ENCODE data around the gene ADCY1.

The ADCY1 gene

DNA sequence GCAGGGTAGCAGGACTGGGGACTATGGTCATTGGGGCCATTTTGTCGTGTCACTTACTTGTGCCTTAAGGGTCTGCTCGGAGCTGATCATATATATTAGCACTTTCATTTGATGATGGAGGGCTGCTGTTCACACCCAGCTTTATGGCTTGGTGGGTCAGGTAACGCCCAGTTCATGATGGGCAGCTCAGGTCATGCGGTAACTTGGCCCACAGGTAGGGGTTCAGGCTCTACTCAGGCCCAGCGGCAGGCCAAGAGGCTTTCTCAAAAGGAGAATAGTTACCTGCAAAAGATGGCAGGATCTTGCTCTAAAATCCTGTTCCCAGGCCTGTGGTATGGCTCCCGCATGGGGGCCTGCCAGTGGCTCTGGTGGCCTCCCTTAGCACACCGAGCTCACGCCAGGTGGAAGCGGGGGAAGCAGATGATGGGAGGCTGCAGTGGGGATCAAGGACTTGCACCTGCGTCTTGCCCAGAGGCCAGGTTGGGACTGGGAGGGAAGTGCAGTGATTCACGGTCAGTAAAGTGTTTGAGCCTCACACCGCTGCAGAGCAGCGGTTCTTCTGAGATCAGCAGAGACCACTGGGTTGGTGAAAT, 109.5 kb downstream of the ADCY1 start:
- Mint-ChIP-seq H3K9me3 (no peaks in the 10 kb centered on the region), H3K27ac (no peak overlapping the region), H3K4me3 (no peak overlapping the region), H3K4me1 (no peaks in the 10 kb centered on the region), H3K27me3 (peaks cover 11% of the 10 kb centered on the region), H3K36me3 (no peaks in the 10 kb centered on the region)
- DNase-seq (ENCODE audit: low spot score in 2 of 2) = no peak
- ATAC-seq (ENCODE audit: low read depth) = no peak

DNA sequence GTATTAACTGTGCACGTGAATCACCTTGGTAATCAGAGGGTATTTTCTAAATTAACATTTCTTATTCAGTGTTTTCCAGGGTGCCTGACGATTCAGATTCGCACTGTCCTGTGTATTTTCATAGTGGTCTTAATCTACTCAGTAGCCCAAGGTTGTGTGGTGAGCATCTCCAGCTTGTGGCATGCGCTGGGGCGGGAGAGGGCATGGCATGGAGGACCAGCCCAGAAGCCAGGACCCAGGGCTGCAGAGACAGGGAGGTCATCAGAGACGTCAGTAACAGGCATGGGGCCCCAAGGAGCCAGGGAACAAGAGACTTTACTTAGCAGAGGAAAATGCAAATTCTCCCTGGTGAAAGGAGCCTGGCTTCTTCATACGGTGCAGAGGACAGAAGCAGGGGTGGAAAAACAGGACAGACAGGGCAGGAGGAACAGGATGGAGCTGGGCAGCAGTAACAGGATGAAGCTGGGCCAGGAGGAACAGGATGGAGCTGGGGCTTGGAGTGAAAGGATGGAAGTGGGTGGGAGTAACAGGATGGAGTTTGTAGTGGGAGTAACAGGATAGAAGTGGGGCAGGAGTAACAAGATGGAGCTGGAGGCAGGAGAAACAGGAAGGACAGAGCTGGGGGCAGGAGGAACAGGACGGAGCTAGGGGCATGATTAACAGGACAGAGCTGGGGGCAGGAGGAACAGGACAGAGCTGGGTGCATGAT, 110.9 kb downstream of the ADCY1 start:
- Mint-ChIP-seq H3K4me1 (no peaks in the 10 kb centered on the region), H3K27me3 (peaks cover 8% of the 10 kb centered on the region), H3K27ac (no peak overlapping the region), H3K9me3 (no peaks in the 10 kb centered on the region), H3K36me3 (no peaks in the 10 kb centered on the region), H3K4me3 (no peak overlapping the region)
- ATAC-seq (ENCODE audit: low read depth) (no peak), DNase-seq (ENCODE audit: low spot score in 2 of 2) (no peak)

DNA sequence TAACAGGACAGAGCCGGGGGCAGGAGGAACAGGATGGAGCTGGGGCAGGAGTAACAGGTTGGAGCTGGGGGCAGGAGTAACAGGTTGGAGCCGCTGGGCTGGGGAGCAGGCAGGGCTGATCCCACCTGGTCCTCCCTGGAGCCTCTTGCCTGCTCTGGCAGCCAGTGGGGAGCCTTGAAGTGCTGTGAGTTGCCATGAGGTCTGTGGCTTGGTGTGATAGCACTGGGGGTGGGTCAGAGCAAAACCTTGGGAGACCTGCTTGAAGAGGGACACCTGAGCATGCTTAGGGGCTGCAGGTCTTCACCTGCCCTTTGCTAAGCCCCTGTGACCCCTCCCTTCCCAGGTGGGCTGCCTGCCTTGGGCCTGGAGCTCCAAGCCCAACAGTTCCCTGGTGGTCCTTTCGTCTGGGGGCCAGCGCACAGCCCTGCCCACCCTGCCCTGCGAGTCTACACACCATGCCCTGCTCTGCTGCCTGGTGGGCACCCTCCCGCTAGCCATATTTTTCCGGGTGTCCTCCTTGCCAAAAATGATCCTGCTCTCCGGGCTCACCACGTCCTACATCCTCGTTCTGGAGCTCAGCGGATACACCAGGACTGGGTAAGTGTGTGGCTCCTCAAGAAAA, 111.6 kb downstream of the ADCY1 start:
- H3K4me1 Mint-ChIP-seq = no peaks in the 10 kb centered on the region
- no peak for DNase-seq (ENCODE audit: low spot score in 2 of 2)
- H3K27ac Mint-ChIP-seq = no peak overlapping the region
- no peak for ATAC-seq (ENCODE audit: low read depth)
- no peak overlapping the region for H3K4me3 Mint-ChIP-seq
- no peaks in the 10 kb centered on the region for H3K9me3 Mint-ChIP-seq
- H3K36me3 Mint-ChIP-seq = no peaks in the 10 kb centered on the region
- peaks cover 7% of the 10 kb centered on the region for H3K27me3 Mint-ChIP-seq

DNA sequence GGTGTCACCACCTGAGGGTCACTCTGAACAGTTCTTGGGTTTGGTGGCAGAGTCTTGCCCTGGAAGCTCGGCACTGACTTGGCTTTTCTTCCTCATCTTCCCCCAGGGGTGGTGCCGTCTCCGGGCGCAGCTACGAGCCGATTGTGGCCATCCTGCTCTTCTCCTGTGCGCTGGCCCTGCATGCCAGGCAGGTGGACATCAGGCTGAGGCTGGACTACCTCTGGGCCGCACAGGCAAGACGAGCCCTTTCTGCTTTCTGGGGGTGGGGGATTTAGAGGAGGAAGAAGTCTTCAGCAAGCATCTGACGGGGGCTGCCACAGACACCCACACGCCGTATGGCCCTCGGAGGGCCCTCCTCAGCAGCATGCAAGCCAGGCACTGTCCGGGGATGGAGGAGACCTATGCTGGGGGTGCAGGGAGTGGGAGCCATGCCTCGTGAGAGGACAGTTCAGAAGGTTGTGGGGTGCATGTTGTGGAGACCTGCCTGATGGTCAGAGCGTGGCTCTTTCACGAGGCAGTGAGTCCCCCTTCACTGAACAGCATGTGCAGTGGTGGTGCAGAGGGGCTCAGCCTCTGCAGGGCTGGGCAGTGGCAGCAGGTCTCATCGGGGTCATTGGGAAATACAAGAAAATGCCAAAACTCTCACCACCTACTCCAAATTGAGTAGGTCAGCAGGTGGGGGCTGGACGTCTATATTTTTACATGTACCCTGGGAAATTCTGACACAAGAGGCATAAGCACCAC, 112.4 kb downstream of the ADCY1 start:
- Mint-ChIP-seq H3K36me3 (no peaks in the 10 kb centered on the region), H3K4me3 (no peak overlapping the region), H3K27me3 (peaks cover 6% of the 10 kb centered on the region), H3K4me1 (no peaks in the 10 kb centered on the region), H3K27ac (no peak overlapping the region), H3K9me3 (no peaks in the 10 kb centered on the region)
- DNase-seq (ENCODE audit: low spot score in 2 of 2) (no peak), ATAC-seq (ENCODE audit: low read depth) (no peak)

DNA sequence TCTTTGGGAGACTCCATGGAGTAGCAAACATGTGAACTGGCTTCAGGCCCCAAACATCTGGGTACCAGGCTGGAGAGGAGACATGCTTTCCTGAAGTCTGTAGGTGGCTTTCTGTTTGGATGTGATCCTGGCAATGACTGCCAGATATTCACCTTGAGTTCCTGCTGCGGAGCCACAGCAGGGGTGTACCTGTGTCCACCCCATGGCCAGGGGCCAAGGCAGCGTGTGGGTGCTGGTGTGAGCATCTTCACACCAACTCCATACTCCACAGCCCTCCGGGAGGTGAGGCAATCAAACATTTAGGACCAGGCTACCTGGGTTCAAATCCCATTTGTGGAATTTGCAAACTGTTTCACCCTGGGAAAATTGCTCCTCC, 113.0 kb downstream of the ADCY1 start:
- no peaks in the 10 kb centered on the region for H3K36me3 Mint-ChIP-seq
- no peaks in the 10 kb centered on the region for H3K9me3 Mint-ChIP-seq
- ATAC-seq (ENCODE audit: low read depth) = no peak
- H3K4me1 Mint-ChIP-seq = no peaks in the 10 kb centered on the region
- H3K27ac Mint-ChIP-seq = no peak overlapping the region
- no peak overlapping the region for H3K4me3 Mint-ChIP-seq
- no peak for DNase-seq (ENCODE audit: low spot score in 2 of 2)
- H3K27me3 Mint-ChIP-seq = peaks cover 6% of the 10 kb centered on the region

DNA sequence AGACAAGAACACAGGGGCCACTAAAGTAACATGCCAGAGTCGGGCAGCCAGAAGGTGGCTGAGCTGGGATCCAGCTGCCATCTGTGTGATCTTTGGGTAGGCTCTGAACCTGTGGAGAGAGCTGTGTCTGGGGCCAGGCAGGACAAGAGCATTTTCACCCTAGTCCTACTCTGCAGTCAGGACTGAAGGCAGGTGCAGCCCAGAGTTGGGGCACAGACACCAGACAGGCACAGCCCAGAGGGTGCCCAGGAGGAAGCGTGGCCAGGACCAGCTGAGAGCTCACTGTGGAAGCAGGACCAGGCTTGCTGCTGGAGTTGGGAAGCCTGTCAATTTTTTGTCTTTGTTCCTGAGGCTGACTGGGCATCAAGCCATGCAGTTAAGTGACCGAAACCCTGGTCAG, 113.6 kb downstream of the ADCY1 start:
- Mint-ChIP-seq H3K4me3 (no peak overlapping the region), H3K27ac (no peak overlapping the region), H3K9me3 (no peaks in the 10 kb centered on the region), H3K27me3 (peaks cover 6% of the 10 kb centered on the region), H3K36me3 (no peaks in the 10 kb centered on the region), H3K4me1 (no peaks in the 10 kb centered on the region)
- ATAC-seq (ENCODE audit: low read depth) (no peak), DNase-seq (ENCODE audit: low spot score in 2 of 2) (no peak)

DNA sequence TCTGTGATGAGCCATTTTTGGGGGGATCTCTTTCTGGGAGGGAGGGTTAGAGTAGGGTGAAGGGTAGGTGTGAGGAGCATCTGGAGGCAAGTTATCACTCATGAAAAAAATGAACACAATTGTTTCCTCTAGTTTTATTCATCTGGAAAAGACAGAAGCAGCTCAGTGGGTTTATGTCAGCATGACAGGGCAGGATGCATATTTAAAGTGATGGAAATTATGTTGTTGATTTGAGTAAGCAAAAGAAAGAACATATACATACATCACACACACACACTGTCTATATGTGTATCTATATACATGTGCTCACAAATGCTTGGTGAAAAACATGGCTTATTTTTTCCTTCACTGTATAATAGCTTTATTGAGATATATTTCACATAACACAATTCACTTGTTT, 114.2 kb downstream of the ADCY1 start:
- Mint-ChIP-seq H3K27ac (no peak overlapping the region), H3K4me3 (no peak overlapping the region), H3K27me3 (peaks cover 6% of the 10 kb centered on the region), H3K9me3 (no peaks in the 10 kb centered on the region), H3K36me3 (no peaks in the 10 kb centered on the region), H3K4me1 (no peaks in the 10 kb centered on the region)
- DNase-seq (ENCODE audit: low spot score in 2 of 2) (no peak), ATAC-seq (ENCODE audit: low read depth) (no peak)

DNA sequence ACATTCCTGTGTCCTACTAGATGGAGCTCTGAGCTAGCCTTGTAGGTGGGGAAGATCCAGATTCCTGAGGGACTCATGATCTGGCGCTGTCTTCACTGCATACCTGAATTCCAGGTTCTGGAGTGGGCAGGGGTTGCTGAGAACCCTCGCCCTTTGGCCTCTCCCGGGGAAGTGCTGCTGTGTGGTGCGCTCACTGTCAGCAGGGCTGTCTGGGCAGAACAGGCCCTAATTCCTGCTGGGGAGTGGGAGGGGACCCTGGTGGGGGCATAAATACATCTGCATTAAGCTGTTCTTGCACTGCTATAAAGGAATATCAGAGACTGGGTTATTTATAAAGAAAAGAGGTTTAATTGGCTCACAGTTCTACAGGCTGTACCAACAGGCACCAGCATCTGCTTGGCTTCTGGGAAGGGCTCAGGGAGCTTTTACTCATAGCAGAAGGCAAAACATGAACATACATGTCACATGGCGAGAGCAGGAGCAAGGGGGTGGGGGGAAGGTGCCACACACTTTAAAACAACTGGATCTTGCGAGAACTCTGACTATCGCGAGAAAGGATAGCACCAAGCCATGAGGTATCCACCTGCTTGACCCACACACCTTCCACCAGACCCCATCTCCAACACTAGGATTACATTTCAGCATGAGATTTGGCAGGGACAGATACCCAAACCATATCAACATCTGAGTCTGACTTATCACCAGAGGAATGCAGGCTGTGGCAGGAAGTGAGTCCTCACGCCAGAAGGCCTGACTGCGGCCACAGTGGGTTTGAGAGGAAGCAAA, 115.0 kb downstream of the ADCY1 start:
- peaks cover 6% of the 10 kb centered on the region for H3K27me3 Mint-ChIP-seq
- no peaks in the 10 kb centered on the region for H3K9me3 Mint-ChIP-seq
- H3K36me3 Mint-ChIP-seq = no peaks in the 10 kb centered on the region
- ATAC-seq (ENCODE audit: low read depth) = no peak
- no peak overlapping the region for H3K27ac Mint-ChIP-seq
- no peaks in the 10 kb centered on the region for H3K4me1 Mint-ChIP-seq
- H3K4me3 Mint-ChIP-seq = no peak overlapping the region
- DNase-seq (ENCODE audit: low spot score in 2 of 2) = no peak

DNA sequence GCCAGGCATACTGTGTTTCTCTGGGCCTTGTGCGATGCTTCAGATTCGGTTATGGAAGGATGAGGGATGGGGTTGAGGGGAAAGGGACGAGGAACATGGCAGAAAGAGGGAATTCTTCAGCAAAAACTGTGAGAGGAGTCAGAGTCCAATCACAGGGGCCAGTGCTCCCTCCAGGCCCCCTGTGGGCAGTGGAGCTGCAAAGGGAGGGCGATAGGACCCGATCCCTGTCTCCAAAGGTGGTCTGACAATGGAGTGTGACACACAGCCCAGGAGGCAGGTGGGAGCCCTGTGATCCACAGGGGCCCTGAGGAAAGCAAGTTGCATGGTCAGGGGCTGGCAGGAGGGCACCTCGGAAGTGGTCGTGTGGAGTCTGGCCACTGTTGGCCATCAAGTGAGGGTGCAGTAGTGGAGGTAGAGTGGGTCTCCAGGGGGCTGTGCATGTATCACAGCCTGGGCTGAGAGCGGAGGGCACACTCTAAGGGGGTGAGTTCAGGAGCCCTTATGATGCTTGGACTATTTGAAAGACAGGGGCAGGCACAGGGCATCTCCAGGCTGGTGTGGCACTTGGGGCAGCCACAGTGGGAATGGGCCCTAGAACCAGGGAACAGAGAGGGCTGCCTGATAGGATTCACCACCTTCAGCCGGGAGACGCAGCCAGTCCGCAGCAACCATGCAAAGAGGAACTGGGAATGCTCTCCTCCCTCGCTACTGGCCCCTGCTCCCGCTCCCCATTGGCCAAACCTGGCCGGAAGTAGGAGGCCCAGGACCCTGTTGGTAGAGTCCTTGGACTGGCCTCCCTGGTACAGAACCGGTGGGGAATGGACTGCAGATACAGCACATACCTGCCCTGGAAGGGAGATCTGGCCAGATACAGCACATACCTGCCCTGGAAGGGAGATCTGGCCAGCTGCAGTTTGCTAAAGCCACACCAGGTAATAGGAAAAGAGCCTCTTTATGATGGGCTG, 115.9 kb downstream of the ADCY1 start:
- no peak overlapping the region for H3K27ac Mint-ChIP-seq
- H3K4me3 Mint-ChIP-seq = no peak overlapping the region
- no peaks in the 10 kb centered on the region for H3K9me3 Mint-ChIP-seq
- no peak for ATAC-seq (ENCODE audit: low read depth)
- no peak for DNase-seq (ENCODE audit: low spot score in 2 of 2)
- peaks cover 4% of the 10 kb centered on the region for H3K27me3 Mint-ChIP-seq
- no peaks in the 10 kb centered on the region for H3K36me3 Mint-ChIP-seq
- no peaks in the 10 kb centered on the region for H3K4me1 Mint-ChIP-seq

DNA sequence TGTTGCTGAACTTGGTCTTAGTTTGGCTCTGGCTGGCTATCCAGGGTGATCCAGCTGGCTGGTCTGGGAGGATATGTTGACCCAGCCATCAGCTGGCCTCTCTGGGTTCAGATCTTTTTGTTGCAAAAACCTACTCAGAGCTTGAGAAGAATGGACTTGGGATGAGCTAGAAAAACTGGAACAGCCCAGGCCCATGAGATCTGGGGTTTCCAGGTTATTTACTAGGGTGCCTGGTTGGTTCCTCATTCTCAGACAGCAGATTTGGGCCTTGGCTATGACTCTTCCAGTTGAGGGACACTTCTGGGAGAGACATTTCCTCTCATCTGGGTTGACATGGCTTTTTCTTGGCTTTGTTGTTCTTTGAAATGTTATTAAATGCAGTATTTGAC, 116.6 kb downstream of the ADCY1 start:
- Mint-ChIP-seq H3K4me1 (no peaks in the 10 kb centered on the region), H3K4me3 (no peak overlapping the region), H3K9me3 (no peaks in the 10 kb centered on the region), H3K36me3 (no peaks in the 10 kb centered on the region), H3K27ac (no peak overlapping the region), H3K27me3 (no peaks in the 10 kb centered on the region)
- no peak for ATAC-seq (ENCODE audit: low read depth)
- DNase-seq (ENCODE audit: low spot score in 2 of 2) = no peak

DNA sequence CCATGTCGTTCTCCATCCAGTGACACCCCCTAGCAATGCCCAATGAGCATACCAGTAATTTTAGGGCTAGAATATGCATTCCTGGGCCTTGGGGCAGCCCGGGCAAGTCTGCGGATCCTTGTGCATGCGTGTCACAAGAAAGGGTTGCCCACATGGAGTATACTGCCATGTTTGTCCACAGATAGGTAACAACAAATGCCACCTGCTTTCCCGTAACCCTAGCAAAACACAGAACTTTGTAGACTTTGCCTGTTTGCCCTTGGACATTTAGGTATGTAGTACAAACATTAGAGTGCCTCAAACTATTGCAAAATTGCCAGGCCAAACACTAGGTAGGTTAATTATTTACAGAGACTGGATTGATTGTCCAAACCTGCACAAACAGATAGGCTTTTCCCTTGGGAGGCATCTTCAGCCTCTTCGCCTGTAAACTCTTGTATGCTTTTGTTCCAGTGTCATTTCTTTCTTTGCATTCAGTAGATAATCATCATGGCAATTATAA, 117.0 kb downstream of the ADCY1 start:
- Mint-ChIP-seq H3K36me3 (no peaks in the 10 kb centered on the region), H3K4me1 (no peaks in the 10 kb centered on the region), H3K9me3 (no peaks in the 10 kb centered on the region), H3K27me3 (no peaks in the 10 kb centered on the region), H3K27ac (no peak overlapping the region), H3K4me3 (no peak overlapping the region)
- DNase-seq (ENCODE audit: low spot score in 2 of 2) = no peak
- no peak for ATAC-seq (ENCODE audit: low read depth)

DNA sequence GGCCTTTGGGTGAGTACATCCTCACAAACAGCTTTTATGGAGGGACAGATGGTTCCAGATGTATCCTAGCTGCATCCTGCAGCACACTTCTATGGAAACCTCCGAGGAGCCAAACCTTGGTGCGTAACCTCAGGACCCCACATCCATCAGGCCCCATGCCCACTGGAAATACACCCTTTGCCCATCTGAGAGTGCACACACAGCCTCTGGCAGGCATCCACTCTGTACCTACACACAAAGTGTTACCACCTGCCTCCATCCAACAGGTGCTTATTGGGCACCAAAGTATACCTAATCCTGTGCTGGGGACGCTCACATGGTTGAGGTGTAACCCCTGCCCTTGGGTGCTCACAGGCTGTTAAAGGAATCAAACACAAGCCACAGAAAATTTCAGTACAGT, 117.9 kb downstream of the ADCY1 start:
- Mint-ChIP-seq H3K27me3 (no peaks in the 10 kb centered on the region), H3K4me3 (no peak overlapping the region), H3K27ac (no peak overlapping the region), H3K9me3 (no peaks in the 10 kb centered on the region), H3K36me3 (no peaks in the 10 kb centered on the region), H3K4me1 (no peaks in the 10 kb centered on the region)
- ATAC-seq (ENCODE audit: low read depth) = no peak
- DNase-seq (ENCODE audit: low spot score in 2 of 2) = no peak

Data from memory B cell (primary cell).